T-helper 22 cell (primary cell): ENCODE measurements around the gene UNC119.

ENCODE experiments used
- DNase-seq: peaks from one replicate; pipeline ENCODE4 v3.0.0-alpha.2; 2020; ENCODE audit warnings: low read depth

The UNC119 gene

DNA sequence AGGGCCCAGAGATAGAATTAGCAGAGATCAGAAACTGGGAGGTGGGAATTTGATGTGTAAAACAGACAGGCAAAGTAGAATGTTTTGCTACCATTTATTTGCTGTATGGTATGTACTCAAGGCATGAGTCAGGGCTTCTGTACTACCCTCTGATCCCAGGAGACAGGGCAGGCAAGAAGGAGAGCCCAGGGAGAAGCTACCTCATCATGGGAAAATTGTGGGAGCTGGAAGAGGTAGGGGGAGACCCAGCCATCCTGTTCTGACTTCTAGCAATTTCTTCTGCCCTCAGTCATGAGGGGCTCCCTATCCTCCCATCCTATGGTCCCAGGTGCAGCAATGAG is 20.6 kb upstream of the UNC119 start:
- DNase-seq = no peak

DNA sequence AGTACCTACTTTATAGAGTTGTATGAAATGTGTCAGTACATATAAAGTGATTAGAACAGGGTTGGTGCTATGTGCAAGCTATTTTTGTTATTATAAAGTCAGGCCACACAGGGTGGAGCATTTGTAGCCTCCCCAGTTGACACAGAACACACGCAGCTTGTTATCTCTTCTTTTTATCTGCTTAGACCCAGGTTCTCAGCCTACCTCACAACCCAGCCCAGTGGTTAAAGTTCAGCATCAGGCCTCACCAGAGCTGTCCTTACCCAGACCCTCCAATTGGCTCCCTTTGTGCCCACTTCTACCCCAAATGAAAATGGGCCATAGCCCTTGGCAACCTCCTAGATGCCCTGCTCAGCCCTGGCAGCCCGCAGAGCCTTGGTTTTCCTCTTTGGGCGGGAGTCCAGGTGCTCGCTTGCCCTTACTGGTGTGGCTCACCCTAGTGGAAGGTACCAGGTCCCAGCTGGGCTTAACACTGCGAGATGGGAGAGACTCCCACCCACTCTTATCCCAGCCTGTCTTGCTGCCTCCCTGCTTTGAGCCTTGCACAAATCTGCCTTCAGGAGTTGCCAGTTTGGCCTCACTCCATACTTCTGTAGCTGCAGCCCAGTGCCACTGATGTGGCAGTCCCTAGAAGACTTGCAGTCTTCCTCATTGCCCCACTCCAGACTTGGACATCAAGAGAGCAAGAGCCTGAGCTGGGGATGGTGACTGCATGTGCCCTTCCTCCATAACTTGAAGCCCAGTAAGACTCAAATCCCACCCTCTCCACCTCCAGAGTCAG is 20.0 kb upstream of the UNC119 start:
- no peak for DNase-seq

DNA sequence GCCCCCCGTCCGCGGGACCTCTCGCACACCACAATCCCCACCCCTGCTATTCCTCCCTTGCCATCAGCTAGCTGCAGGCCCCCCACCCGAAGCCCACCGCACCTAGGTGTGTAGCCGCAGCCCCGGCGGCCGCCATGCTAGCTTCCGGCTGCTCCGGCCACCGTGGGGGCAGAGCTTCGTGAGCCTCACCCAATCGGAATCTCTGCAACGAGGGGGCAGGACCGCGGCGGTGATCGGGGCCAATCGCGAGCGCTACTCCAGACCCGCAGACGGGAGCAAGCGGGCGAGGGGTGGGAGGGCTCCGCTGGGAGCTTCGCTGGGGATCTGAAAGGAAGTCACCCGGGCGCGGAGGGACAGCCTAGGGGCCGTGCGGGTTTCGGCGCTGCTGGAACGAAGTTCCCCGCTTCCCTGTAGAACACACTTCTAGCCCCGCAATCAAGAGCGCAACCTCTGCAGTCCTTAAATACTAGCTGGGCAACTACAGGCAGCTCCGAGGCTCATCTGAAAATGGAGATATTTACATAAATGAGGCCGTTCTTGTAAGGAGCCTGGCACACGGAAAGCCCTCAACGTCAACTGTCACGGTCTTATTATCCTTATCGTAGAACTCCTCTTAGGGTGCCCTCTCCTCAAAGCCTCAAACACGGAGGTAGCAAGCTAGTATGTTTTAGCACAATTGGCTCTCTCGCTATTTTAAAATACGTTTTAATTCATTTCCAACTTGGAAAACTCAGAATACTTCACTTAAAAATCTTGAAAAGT is 19.1 kb upstream of the UNC119 start, which contains the start of gene PIGS:
TSS of gene PIGS (minus strand) at position 164 of the 762 bp plus-strand sequence. CDS start at position 136, 28 bp downstream.
- DNase-seq = peak; percentile 87

DNA sequence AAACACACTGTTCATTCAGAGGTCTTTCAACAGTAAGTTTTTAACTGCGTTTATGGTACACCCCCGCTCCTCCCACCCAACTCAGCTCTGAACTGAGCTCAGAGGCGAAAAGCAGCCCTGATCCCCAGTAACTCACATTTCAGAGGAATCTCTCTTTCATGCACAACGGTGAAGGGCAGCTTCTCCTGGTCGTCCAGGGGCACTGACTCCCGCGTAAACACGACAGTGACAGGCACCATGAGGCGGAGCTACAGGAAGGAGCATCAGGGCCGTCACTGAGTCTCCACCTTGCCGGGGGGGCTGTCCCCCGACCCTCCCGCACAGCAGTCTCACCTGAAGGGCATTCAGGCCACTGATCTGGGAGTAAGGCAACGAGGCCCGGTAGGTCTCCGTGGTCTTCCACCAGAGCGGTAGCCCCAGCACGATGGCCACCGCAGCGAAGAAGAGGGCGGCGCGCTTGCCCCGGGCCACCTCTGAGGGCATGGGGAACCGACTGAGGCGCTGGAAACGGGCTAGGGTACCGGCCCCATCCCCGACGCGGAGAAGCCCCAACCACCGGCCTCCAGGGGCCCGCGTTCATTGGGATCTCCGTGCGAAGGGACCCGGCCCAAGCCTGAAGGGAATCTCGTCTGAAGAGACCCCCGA is 18.4 kb upstream of the UNC119 start:
- DNase-seq = peak; percentile 39

DNA sequence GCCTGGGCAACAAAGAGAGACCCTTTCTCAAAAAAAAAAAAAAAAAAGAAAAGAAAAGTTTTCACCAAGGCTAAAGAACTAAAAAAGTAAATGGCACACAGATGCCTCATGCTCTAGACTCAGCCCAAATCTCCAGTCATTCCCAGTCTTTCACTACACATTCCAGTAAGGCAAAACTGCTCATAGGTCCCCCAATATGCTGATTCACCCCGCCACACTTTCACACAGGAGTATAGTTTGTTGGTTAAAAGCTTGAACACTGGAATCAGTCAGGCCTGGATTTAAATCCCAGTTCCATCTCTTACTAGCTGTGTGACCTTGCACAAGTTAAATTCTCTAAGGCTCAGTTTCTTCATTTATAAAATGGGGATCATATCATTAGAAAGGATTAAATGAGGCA is 17.0 kb upstream of the UNC119 start:
- DNase-seq = no peak

DNA sequence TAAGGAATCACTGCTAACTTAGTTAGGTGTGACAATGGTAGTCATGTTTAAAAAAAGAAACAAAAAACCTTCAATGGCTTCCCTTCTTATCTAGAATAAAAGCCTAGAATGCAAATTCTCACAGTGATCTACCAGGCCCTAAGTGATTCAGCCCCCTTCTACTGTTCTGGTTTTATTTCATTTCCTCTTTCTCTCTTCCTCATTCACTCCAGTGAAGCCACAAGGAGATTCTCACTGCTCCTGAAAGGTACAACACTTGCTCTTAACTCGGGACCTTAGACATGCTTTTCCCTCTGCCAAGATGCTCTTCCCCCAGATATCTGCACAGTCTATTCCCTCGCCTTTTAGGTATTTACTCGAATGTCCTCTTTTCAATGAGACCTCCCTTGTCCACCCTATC is 15.2 kb upstream of the UNC119 start:
- no peak for DNase-seq

DNA sequence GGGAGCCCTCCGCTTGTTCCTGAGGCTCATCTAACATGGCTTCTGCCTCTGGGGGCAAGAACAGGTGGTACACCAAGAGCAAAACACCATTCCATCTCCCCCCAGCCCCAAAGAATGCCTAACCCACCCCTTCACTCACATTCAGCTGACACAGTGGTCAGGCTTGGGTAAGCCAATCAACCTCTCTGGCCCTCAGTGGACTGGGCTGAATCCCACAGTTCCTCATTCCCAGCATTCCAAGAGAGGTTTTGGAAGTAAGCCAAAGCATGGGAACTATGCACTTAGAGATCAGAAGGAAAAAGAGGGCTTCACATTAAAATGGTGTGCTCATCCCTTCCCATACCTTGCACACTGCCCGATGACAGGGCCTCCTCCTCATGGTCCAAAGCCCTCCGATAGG is 11.1 kb upstream of the UNC119 start:
- DNase-seq = no peak

DNA sequence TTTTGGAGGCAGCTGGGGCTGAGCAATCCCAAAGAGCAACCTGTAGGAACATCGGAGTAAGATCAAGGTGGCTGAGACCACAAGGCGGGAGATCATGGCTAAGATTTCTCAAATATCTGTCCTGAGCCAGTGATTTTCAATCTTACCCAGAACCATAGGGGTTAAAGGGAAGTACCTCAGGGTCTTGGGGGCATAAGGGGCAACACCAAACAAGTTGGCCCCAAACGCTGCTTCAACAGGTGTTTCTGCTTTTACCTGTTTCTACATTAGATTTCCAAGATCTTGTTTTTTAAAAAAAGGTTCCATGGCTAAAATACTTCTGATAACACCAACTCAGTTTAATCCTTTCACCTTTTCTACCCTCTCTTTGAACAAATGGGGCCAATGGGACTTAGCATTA is 2.6 kb upstream of the UNC119 start:
- DNase-seq = no peak

DNA sequence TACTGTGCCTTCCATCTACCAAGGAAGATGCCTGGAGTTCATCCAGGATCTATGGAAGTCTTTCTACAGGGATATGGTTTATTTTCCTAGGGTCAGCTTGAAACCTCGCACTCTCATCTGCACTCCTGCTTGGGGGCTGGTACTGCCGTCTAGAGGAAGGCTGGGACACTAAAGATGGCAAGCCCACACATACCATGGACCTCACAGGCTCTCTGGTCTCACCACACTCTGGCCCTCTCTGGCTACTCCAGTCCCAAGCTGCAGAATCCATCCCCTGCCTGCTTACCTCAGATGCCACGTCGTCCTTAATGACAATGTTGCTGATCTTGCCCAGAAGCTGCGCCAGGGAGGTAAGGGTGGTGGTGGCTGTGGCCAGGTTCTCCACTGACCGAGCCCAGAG is 2.1 kb upstream of the UNC119 start:
- DNase-seq = no peak

DNA sequence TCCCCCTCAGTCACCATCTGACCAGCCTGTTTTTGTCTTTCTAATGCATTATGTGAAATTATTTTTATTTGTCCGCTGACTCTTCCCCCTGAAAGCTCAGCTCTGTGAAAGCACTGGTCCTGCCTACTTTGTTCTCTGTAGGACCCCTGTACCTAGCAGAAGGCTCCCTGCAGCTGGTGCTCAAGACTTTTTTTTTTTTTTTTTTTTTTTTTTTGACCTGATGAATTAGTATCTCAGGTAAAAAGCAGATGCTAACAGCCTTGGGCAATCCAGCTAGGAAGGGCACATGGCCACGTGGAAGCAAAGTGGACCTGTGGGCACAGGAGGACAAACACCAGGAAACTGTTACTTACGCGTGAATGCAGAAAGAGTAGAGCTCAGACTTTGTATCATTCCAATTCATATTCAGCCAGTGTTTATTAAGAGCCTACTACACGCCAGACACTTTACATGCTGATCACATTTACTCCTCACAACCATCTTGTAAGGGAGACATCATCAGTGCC is 629 bp upstream of the UNC119 start:
- no peak for DNase-seq

DNA sequence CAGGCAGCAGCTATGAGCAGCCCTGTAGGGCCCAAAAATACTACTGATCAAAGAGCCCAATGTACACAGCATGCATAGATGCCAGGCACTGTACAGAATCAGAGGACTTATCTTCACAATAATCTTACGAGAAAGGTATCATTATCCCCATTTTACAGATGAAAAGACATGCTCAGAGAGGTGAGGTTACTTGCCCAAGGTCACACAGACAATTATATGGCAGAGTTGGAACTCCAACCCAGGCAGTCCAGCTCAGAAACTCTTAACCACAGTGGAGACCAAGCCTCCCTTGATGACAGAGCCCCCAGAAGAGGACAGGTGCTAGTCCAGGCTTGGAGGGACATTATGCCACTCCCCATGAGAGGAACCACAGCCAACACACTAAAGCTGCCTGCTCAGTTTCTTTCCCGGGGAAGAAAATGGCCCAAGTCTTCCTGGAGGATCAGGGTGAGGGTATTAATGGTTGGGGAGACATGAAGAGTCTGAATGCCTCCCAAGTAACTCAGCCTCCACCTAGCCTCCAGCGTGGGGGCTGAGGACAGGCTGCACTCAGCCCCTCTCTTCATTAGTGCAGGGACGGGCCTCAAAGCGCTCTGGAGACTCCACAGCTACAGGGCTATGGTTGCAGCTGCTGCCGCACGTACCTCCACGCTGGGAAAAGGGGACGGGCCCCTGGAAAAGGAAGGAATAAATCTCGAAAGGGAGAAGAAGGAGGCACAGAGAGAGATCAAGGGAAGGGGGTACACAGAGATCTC is 826 bp downstream of the UNC119 start:
- no peak for DNase-seq

DNA sequence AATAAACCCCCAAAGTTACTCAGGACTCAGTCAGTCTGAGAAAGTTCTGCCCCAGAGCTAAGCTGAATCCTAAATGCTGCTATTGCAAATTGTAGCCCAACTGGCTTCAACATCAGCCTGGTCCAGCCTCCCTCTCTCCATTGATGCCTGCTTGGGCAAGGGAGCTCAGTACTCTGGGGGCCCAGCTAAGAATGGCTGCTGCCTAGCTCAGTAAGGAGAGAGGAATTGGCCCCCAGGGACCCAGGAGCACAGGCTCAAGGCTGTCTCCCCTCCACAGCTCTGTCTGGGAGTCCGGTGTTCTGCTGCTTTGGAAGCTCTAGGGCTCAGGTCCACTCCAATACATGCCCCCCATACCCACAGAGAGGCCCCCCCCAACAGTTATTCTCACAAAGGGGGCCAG is 1.6 kb downstream of the UNC119 start:
- DNase-seq = no peak

DNA sequence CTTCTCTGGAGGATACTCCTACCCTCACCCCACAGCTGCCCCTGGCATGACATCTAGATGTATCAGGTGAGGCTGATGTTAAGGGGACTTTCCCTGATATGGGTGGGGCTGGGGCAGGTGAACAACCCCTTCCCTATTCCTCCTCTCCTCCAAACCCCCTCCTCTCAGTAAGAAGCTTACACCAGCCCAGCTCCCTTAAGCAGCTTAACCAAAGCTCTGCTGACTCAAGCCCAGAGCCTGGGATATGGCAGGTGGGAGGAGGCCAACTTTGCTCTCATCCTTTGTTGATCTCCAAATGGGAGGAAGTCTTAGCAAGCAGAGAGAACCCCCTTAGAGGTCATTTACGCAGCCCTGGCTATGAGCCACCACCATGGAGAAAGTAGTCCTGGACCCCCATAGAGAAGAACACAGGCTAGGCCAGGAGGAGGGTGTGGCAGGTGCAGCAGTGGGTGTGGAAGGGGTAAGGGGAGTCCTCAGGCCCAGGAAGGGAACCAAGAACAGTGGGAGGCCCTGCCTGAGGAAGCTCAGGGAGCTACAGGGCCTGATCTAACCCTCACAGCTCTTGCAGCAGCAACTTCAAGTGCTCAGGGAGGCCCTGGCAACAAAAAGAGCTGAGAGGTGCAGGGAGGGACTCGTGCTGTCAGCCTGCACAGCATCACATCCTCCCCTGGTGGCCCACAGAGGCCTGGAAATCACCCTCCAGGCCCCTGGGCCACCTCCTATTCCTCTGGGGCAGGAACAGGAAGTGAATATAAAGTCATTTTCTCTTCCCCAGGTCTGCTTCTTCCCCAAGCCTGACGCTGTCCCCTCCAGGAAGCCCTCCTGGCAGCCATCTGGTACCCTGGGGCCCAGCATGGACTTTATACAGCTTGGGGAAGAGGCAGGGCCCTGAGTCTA is 2.9 kb downstream of the UNC119 start:
- peak; percentile 66 for DNase-seq

DNA sequence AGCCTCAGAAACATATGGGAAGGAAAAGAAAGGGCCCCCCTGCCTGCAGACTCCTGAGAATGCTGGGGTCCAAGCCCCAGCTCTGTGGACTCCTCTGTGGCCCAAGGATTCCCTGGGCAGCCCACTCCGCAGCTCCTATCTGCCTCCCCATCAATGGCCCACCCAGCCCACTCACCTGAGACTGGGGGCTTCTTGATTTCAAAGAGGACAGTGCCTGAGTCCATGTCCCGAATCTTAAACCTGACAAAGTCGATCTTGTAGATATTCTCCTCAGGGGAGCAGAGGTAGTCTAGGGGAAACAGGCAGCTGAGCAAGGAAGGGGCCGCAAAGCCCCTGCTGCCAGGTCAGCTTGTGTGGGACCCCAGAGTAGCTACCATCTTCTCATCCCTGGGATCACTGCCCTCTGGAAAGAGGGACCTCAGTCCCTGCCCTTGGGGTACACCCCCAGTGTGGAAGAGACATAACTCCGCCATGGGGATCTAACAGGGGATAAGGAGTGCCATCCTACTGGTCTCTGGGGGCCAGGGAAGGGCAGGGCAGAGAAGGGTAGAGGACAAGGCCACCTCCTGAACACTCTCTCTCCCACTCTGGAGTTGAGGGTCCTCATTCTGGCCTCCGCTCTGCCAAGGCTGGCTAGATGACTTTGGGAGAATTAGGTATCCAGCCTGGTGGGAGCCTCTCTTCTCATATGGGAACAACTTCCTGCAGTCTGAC is 3.9 kb downstream of the UNC119 start:
- no peak for DNase-seq

DNA sequence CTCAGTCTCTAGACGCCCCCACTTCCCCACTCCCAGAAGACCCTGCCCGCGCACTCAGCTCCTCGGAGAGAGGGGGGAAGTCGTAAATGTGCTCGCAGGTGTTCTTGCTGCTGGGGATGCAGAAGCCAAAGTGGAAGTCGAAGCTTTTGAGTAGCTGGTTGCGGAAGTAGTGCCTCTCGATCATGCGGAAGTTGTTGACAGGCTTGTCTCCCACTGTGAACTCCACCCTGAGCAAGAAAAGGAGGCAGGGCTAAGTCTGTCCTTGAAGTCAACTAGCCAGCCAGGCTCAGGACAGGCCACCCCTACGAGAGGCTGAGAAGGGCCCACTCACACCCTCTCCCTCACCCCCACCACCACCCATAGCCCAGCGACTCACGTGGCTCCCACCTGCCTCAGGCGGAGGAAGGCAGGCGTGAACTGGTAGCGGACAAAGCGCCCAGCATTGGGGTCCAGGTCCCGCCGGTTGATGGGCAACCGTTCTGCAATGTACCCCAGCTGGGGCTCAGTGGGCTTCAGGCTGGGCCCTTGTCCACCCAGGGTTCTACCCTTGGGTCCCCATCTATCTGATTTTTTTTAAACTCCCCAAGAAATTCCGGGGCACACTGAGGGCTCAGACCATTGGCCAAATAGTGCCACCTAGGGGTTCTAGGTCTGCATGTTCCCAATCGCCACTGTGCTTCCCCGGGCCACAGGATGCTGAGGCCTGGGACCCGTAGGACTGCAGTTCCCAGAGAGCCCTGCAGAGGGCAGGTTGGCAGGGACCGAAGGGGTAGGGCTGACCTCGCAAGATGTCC is 4.6 kb downstream of the UNC119 start:
- DNase-seq = no peak

DNA sequence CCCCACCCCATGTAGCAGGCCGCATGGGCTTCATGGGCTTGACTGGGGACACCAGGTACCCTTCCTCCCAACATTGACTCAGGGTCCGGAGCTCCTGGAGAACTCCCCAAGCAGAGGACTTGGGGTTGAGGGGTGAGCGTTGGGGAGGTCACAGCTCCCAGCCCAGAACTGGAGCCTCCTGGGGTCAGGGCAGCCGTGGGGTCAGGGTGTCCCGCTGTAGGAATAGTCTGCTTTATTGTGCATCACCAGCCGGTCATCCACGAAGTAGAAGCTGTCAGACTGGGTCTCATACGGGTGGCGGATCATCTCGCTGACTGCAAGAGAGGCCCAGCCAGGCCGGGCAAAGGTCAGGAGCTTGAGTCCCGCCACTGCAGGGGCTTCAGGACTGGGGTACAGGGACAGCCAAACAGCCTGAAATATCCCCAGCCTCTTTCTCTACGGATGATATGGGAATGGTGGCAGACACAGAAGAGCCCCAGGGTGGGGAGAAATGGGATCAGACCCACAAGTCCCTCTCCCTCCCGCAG is 5.3 kb downstream of the UNC119 start:
- no peak for DNase-seq

DNA sequence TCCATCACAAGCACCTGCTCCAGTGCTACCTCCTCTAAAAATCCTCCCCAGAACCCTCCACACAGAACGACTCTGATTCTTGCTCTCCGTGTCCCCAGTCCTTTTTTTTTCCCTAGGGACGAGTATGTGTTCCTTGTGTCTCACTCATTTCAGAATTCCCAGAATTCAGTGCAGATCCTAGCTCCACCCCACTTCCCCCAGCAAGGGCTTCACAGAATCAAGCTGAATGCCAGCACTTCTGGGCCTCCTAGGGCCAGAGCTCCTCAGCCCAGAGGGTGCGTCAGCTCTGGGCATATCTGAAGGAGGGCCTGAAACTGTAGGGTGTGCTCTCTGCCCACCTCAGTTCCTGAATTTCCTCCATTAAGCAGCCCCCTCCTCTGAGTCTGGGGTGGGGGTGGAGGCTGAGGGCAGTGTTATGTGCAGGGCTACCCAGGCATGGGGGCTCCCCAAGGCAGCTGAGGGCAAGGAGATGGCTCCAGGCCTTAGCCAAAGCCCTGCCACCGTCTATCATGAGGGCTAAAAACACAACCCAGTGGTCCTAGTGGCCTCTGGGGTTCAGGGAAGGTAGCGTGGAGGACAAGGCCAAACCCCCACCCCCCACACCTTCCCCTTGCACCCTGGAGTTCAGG is 6.5 kb downstream of the UNC119 start:
- DNase-seq = no peak

DNA sequence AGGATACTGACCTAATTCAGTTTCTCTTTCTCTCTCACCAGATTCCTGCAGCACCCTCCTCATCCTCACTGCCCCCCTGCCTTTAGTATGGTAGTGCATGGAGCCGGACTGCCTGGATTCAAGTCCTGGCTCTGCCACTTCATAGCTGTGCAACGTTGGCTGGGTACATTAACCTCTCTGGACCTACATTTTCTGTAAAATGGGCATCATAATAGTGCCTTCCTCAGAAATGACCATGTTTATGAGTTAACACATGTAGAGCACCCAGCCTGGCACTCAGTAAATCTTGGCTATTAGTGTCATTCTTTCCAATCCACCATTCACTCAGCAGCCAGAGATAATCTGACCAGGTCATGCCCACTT is 7.3 kb downstream of the UNC119 start:
- no peak for DNase-seq
